Tibial nerve (tissue), 4 donors: ENCODE data around the gene SETD6.

Source experiments
- EP300 ChIP-seq, 2 donors: sonication (generic); formaldehyde crosslinking; IDR thresholded peaks; one replicate each; pipeline ENCODE4 v1.6.1; 2017; ENCODE audit warnings: antibody characterized with exemption in 2 of 2, mild to moderate bottlenecking in 1 of 2
- TF ChIP-seq, protein P1 (sequence below), 5 experiments: fragments of 200-600 bp in 3 of 5; fragments of 450-650 bp in 2 of 5; sonication (generic) in 3 of 5; IDR thresholded peaks; one replicate each; pipeline ENCODE4 v1.5.1; 2016 to 2019; ENCODE audit warnings: antibody characterized with exemption in 5 of 5, mild to moderate bottlenecking in 3 of 5, moderate library complexity in 2 of 5

DNA sequence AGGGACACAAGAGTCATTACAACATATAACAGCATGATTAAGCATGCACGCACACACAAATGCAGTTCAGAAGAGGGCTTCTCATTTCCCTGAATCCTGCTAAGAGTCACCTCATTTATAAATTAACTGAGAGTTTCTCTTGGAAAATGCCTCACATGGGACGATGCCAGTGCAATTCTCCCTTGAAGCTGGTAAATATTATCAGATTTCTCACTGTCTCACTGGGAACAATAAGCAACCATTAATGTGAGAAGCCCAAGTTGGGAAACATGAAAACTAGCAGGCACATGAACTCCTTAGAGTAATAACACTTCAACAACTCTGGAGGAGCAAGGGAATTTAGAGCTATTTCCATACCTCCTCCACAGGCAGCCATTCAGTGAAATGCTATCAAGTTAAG, 26.4 kb downstream of the SETD6 start:
- TF ChIP-seq, protein P1, sequence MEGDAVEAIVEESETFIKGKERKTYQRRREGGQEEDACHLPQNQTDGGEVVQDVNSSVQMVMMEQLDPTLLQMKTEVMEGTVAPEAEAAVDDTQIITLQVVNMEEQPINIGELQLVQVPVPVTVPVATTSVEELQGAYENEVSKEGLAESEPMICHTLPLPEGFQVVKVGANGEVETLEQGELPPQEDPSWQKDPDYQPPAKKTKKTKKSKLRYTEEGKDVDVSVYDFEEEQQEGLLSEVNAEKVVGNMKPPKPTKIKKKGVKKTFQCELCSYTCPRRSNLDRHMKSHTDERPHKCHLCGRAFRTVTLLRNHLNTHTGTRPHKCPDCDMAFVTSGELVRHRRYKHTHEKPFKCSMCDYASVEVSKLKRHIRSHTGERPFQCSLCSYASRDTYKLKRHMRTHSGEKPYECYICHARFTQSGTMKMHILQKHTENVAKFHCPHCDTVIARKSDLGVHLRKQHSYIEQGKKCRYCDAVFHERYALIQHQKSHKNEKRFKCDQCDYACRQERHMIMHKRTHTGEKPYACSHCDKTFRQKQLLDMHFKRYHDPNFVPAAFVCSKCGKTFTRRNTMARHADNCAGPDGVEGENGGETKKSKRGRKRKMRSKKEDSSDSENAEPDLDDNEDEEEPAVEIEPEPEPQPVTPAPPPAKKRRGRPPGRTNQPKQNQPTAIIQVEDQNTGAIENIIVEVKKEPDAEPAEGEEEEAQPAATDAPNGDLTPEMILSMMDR (IDR thresholded peaks at IDR 0.05) = no peak
- TF ChIP-seq EP300 (IDR thresholded peaks at IDR 0.05) = no peak
